GM21529 (cell line): Measurements from ENCODE around the gene NDUFAB1.
A peak's percentile ranks its signal among the peaks of the same experiment; 100 is the strongest.
"Not testable (repeated sequence)": the region's sequence is repeated elsewhere in the genome, so short reads cannot be mapped to it uniquely, and the experiment has no call there.

Experiments used
- ATAC-seq: cut with Tn5 transposase; IDR thresholded peaks from one replicate; pipeline ENCODE4 v1.9.1; 2021; ENCODE audit not compliant: unreplicated experiment

The NDUFAB1 gene

DNA sequence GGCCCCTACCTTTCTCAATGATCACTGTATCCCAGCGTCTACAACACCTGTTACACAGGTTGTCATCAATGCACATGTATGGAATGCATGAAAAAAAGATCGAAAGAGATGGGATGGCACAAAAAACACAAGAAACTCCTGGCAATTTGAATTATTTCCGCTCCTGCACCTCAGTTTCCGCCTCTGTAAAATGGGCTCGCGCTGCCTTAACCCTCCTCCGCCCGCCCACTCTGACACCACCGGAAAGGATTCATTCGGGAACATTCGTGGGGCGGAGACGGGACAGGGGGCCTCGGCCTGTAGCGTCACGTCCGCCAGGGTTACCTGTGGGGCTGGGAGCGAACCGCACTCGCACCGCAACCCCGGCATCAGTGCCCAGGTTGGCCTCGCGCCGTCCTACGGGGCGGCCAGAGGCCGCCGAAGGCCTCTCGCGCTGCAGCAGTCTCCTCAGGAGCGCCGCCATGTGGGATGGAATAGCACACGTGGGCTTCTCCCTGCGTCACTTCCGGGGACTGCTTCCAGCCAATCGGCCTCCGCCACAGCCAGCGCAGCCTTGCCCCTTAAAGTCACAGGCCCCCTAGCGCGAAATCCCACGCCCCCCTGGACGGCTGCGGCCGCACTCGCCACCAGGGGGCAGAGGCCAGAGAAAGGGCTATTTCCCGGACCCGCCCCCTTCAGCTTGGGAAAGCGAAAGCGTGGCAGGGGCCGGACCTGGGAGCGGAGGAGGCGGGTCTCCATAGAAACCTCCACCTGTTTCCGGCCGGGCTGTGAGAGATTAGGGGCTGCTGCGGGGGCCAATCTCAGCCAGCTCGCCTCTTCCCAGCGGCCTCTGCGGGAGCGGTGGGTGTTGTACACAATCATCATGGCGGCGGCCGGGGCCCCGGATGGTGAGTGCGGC, 39.0 kb downstream of the NDUFAB1 start, which contains the start of the genes EARS2 and UBFD1:
TSS of gene EARS2 (minus strand) at position 470 of the 898 bp plus-strand sequence. CDS start at position 463, 7 bp downstream.
TSS of gene UBFD1 (plus strand) at position 847 of the 898 bp plus-strand sequence. CDS start at position 863, 16 bp downstream.
- ATAC-seq = peak; percentile 86

- no peak for ATAC-seq
Measured at GRCh38 chr16:23554536-23554935, 41.6 kb downstream of the NDUFAB1 start.

- no peak for ATAC-seq
Measured at GRCh38 chr16:23552161-23552560, 44.0 kb downstream of the NDUFAB1 start.

DNA sequence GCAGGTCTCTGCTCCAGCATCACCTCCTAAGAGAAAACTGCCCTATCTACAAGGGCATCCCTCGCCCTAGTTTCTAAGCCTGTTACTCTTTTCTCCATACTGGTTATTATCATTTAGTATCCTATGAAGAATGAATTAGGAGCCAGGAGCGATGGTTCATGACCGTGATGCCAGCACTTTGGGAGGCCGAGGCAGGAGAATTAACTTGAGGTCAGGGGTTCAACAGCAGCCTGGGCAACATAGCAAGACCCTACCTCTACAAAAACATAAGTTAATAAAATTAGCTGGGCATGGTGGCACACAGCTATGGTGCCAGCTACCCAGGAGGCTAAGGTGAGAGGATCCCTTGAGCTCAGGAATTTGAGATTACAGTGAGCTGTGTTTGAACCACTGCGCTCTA, 46.2 kb downstream of the NDUFAB1 start:
- no peak for ATAC-seq

- ATAC-seq = no peak
Measured at GRCh38 chr16:23544436-23544835, 51.7 kb downstream of the NDUFAB1 start.

DNA sequence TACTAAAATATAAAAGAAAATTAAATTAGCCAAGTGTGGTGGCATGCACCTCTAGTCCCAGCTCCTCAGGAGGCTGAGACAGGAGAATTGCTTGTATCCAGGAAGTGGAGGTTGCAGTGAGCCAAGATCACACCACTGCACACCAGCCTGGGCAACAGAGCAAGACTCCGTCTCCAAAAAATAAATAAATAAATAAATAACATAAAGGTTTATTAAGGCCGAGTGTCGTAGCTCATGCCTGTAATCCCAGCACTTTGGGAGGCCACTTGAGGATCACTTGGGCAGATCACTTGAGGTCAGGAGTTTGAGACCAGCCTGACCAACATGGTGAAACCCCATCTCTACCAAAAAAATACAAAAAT, 55.3 kb downstream of the NDUFAB1 start:
- ATAC-seq = not testable (repeated sequence)

- ATAC-seq = no peak
Measured at GRCh38 chr16:23539984-23540816, 55.9 kb downstream of the NDUFAB1 start.

GRCh38 chr16:23538919-23539278, 57.2 kb downstream of the NDUFAB1 start:
- ATAC-seq = no peak

DNA sequence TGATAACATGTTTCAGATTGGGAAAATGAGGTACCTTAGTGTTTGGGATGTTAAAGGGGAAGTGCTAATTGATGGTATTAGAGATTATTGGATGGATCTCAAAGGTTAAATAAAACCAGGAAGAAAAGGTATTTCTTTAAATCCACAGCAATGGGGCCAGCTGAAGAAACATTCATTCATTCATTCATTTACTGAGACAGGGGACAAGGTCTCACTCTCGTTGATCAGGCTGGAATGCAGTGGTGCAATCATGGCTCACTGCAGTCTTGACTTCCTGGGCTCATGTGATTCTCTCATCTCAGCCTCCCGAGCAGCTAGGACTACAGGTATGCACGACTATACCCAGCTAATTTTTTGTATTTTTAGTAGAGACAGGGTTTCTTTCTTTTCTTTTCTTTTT, 58.7 kb downstream of the NDUFAB1 start:
- ATAC-seq = no peak

- ATAC-seq = no peak
Measured at GRCh38 chr16:23535901-23536300, 60.2 kb downstream of the NDUFAB1 start.

- no peak for ATAC-seq
Measured at GRCh38 chr16:23534868-23535860, 61.0 kb downstream of the NDUFAB1 start.

DNA sequence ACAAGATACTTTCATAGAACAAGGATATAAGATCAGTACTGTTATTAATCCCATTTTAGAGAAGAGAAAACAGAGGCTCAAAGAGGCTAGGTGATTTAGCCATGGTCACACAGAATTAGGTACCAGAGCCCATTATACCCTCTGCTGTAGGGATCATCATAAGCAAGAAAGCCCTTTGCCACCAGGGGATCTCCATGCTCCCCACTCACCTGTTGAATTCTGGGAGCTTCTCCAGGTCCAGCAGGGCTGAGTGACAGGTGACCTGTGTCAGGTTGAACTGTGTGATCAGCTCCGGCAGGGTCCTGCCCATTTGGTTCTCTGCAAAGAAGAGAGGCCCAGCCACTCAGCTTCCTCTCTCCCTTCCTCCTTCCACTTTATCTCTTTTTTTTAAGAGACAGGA, 63.7 kb downstream of the NDUFAB1 start:
- no peak for ATAC-seq
